ENCODE results near the gene PDK4.

The PDK4 gene

GRCh38 chr7:95599069-95599468, 2.8 kb upstream of the PDK4 start:
- TF ChIP-seq, protein P1, sequence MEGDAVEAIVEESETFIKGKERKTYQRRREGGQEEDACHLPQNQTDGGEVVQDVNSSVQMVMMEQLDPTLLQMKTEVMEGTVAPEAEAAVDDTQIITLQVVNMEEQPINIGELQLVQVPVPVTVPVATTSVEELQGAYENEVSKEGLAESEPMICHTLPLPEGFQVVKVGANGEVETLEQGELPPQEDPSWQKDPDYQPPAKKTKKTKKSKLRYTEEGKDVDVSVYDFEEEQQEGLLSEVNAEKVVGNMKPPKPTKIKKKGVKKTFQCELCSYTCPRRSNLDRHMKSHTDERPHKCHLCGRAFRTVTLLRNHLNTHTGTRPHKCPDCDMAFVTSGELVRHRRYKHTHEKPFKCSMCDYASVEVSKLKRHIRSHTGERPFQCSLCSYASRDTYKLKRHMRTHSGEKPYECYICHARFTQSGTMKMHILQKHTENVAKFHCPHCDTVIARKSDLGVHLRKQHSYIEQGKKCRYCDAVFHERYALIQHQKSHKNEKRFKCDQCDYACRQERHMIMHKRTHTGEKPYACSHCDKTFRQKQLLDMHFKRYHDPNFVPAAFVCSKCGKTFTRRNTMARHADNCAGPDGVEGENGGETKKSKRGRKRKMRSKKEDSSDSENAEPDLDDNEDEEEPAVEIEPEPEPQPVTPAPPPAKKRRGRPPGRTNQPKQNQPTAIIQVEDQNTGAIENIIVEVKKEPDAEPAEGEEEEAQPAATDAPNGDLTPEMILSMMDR (IDR thresholded peaks at IDR 0.05; ENCODE audit: control extremely low read depth, extremely low read depth, low read depth, missing control alignments) = no peak
- ChIA-PET POLR2A (no interaction called here), CTCF (no interaction called here)
- no peak for DNase-seq (ENCODE audit: extremely low spot score)

DNA sequence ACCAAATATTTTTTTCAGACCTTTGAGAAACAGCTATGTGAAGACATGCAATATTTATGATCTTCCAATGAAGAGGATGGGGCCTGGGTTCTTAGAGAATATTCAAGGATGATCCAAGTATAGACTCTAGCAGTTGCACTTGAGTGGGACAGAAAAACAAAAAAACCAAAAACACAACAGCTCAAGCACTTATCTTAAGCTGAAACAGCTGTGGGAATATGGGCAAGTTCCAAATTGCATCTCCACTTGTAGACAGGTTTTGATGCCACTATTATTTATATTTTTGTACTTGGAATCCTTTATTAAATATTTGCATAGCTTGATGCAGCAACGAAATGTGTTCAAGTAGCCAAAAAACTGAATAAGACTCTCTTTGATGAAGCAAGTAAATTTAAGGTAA, 2.2 kb upstream of the PDK4 start:
- CTCF ChIA-PET = no interaction called here
- POLR2A ChIA-PET = no interaction called here

DNA sequence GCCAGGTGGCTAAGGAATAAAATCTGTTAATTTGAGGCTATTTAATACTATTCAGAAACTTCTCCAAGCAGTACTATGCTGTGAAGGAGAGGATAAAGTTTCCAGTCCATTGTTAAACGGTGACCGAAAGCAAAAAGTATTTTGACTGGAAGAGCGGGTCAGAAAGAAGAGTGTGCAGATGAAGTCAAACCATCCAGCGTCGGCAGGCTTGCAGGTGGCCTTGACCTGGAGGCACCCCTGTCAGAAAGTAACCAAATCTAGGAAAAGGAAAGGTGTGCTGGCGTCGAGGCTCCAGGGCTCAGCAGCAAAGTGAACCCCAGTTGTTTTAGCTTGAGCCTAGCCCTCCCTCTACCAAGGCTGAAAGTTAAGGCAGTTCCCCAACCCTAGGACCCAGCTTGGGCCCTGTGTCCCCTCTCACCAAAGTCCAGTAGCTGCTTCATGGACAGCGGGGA, 544 bp downstream of the PDK4 start:
- CTCF ChIA-PET = no interaction called here
- TF ChIP-seq, protein P1 (IDR thresholded peaks at IDR 0.05; ENCODE audit: control extremely low read depth, extremely low read depth, low read depth, missing control alignments) = no peak
- DNase-seq (ENCODE audit: extremely low spot score) = no peak
- POLR2A ChIA-PET = no interaction called here

More for the DNA sequence above, 2.2 kb upstream of the PDK4 start:
- TF ChIP-seq, protein P1 (IDR thresholded peaks at IDR 0.05; ENCODE audit: control extremely low read depth, extremely low read depth, low read depth, missing control alignments) = no peak
- no peak for DNase-seq (ENCODE audit: extremely low spot score)

DNA sequence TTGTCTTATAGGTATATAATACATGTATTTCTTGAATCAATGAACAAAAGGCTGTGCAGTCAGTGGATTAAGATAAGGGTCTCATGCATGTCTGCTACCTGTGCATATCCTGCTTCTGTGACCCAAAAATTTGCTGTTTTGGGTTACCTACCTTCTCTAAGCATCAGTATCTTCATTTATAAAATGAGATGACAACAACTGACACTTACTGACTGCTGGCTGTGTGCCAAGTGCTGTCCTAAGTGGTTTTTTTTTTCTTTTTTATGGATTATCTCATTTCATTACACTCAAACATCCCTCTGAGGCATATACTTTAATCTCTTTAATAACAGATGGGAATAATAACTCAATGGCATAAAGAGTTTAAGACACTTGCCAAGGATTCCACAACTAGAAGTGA, 2.1 kb downstream of the PDK4 start:
- TF ChIP-seq, protein P1 (IDR thresholded peaks at IDR 0.05; ENCODE audit: control extremely low read depth, extremely low read depth, low read depth, missing control alignments) = no peak
- POLR2A ChIA-PET = no interaction called here
- DNase-seq (ENCODE audit: extremely low spot score) = no peak
- CTCF ChIA-PET = interaction anchor here (1.1 kb wide), 1 partner anchor 19 kb away, joined by 3 read pairs; no protein-coding TSS in a partner anchor

DNA sequence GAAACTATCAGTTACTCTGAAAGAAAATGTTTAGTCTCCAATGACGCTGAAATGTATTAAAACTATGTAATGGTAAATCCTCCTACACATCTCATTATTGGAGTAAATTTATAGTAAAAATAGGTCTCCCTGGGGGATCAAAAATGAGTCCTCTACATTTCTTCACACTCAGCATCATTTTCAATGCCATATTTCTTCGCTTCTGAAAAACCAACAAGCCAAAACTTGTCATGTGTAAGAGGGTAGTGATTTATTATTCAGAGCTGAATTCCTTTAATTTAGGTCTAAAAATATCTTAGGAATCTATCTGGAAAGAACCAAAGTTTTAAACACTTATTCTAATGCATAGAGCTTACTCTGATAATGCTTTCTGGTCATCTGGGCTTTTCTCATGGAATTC, 3.0 kb downstream of the PDK4 start:
- ChIA-PET CTCF (interaction anchor here (0.7 to 1.4 kb wide), 5 partner anchors 10 to 50 kb away, joined by 3 to 4 read pairs (median 3); no protein-coding TSS in a partner anchor), POLR2A (no interaction called here)
- TF ChIP-seq, protein P1 (IDR thresholded peaks at IDR 0.05; ENCODE audit: control extremely low read depth, extremely low read depth, low read depth, missing control alignments) = no peak
- DNase-seq (ENCODE audit: extremely low spot score) = no peak

- CTCF ChIA-PET = interaction anchor here (1.1 to 1.4 kb wide), 2 partner anchors 10 to 51 kb away, joined by 3 read pairs; no protein-coding TSS in a partner anchor
- TF ChIP-seq, protein P1 (IDR thresholded peaks at IDR 0.05; ENCODE audit: control extremely low read depth, extremely low read depth, low read depth, missing control alignments) = no peak
- POLR2A ChIA-PET = no interaction called here
- no peak for DNase-seq (ENCODE audit: extremely low spot score)
Observed at GRCh38 chr7:95592570-95592969, 3.7 kb downstream of the PDK4 start.

Data from GM10248 (cell line).